Coronary artery (tissue), 2 donors: ENCODE measurements around the gene ZFPL1.

ENCODE experiments used
- DNase-seq: peaks from one replicate; pipeline ENCODE4 v3.0.0-alpha.2; 2017; ENCODE audit warnings: low spot score
- H3K27ac ChIP-seq, 2 donors: fragments of 200-600 bp; sonication (generic); one replicate each; pipeline ENCODE4 v1.5.1; 2016 to 2019
- H3K4me3 ChIP-seq: fragments of 200-600 bp; sonication (generic); 2 replicates; pipeline ENCODE4 v1.5.1; 2016; ENCODE audit warnings: mild to moderate bottlenecking, moderate library complexity
- CTCF ChIP-seq: fragments of 200-600 bp; sonication (generic); IDR thresholded peaks from one replicate; pipeline ENCODE4 v1.5.1; 2019; ENCODE audit warnings: antibody characterized with exemption

ZFPL1 gene

GRCh38 chr11:65103476-65103875, 19.5 kb downstream of the ZFPL1 start:
- no peak for TF ChIP-seq CTCF
- Histone ChIP-seq H3K4me3 (no peak overlapping the region), H3K27ac (no peak overlapping the region)
- no peak for DNase-seq

- Histone ChIP-seq H3K4me3 (no peak overlapping the region), H3K27ac (no peak overlapping the region)
- DNase-seq, result no peak
- TF ChIP-seq CTCF, result no peak
These were observed 20.6 kb downstream of the ZFPL1 start for GRCh38 chr11:65104628-65105027.

GRCh38 chr11:65107078-65107477, 23.1 kb downstream of the ZFPL1 start:
- DNase-seq, result no peak
- no peak overlapping the region for H3K4me3 ChIP-seq
- no peak for TF ChIP-seq CTCF
- no peak overlapping the region for H3K27ac ChIP-seq

GRCh38 chr11:65107751-65108468, 23.9 kb downstream of the ZFPL1 start:
- Histone ChIP-seq H3K4me3 (no peak overlapping the region), H3K27ac (no peak overlapping the region)
- DNase-seq, result no peak
- no peak for TF ChIP-seq CTCF

GRCh38 chr11:65108469-65109123, 24.6 kb downstream of the ZFPL1 start:
- no peak overlapping the region for H3K27ac ChIP-seq
- TF ChIP-seq CTCF, result no peak
- H3K4me3 ChIP-seq, result no peak overlapping the region
- no peak for DNase-seq

- TF ChIP-seq CTCF, result no peak
- no peak overlapping the region for H3K4me3 ChIP-seq
- no peak overlapping the region for H3K27ac ChIP-seq
- DNase-seq, result no peak
These were observed 25.5 kb downstream of the ZFPL1 start for GRCh38 chr11:65109231-65110198.
